ENCODE measurements around the gene INTS6L.
A peak's percentile ranks its signal among the peaks of the same experiment; 100 is the strongest.

The INTS6L gene

GRCh38 chrX:135543924-135544323, 23.5 kb downstream of the INTS6L start:
- Histone ChIP-seq H3K4me3 (ENCODE audit: insufficient read depth, low read depth, low read length, poor library complexity, severe bottlenecking) (no peak overlapping the region), H3K4me1 (ENCODE audit: control insufficient read depth, insufficient read depth, low read length, poor library complexity, severe bottlenecking) (peaks cover 4% of the 10 kb centered on the region), H3K36me3 (ENCODE audit: control insufficient read depth, insufficient read depth, low read length) (no peaks in the 10 kb centered on the region), H3K27me3 (replicated peaks; ENCODE audit: control insufficient read depth, insufficient read depth, low read length, poor library complexity, severe bottlenecking) (no peaks in the 10 kb centered on the region), H3K9me3 (ENCODE audit: control insufficient read depth, low read length) (no peaks in the 10 kb centered on the region), H3K27ac (ENCODE audit: insufficient read depth, low read length, poor library complexity, severe bottlenecking) (no peak overlapping the region)
- peak in 1 of 3 donors; percentile 1 for DNase-seq

GRCh38 chrX:135544338-135544948, 24.0 kb downstream of the INTS6L start:
- DNase-seq, result no peak

GRCh38 chrX:135547767-135548166, 27.3 kb downstream of the INTS6L start:
- DNase-seq, result no peak
- Histone ChIP-seq H3K9me3 (ENCODE audit: control insufficient read depth, low read length) (no peaks in the 10 kb centered on the region), H3K27me3 (replicated peaks; ENCODE audit: control insufficient read depth, insufficient read depth, low read length, poor library complexity, severe bottlenecking) (no peaks in the 10 kb centered on the region), H3K36me3 (ENCODE audit: control insufficient read depth, insufficient read depth, low read length) (no peaks in the 10 kb centered on the region), H3K27ac (ENCODE audit: insufficient read depth, low read length, poor library complexity, severe bottlenecking) (no peak overlapping the region), H3K4me3 (ENCODE audit: insufficient read depth, low read depth, low read length, poor library complexity, severe bottlenecking) (no peak overlapping the region), H3K4me1 (ENCODE audit: control insufficient read depth, insufficient read depth, low read length, poor library complexity, severe bottlenecking) (peaks cover 4% of the 10 kb centered on the region)

More at GRCh38 chrX:135544338-135544948, 24.0 kb downstream of the INTS6L start:
- H3K9me3 ChIP-seq (ENCODE audit: control insufficient read depth, low read length), result no peaks in the 10 kb centered on the region
- no peak overlapping the region for H3K4me3 ChIP-seq (ENCODE audit: insufficient read depth, low read depth, low read length, poor library complexity, severe bottlenecking)
- no peaks in the 10 kb centered on the region for H3K36me3 ChIP-seq (ENCODE audit: control insufficient read depth, insufficient read depth, low read length)
- no peaks in the 10 kb centered on the region for H3K27me3 ChIP-seq (replicated peaks; ENCODE audit: control insufficient read depth, insufficient read depth, low read length, poor library complexity, severe bottlenecking)
- peaks cover 4% of the 10 kb centered on the region for H3K4me1 ChIP-seq (ENCODE audit: control insufficient read depth, insufficient read depth, low read length, poor library complexity, severe bottlenecking)
- no peak overlapping the region for H3K27ac ChIP-seq (ENCODE audit: insufficient read depth, low read length, poor library complexity, severe bottlenecking)

DNA sequence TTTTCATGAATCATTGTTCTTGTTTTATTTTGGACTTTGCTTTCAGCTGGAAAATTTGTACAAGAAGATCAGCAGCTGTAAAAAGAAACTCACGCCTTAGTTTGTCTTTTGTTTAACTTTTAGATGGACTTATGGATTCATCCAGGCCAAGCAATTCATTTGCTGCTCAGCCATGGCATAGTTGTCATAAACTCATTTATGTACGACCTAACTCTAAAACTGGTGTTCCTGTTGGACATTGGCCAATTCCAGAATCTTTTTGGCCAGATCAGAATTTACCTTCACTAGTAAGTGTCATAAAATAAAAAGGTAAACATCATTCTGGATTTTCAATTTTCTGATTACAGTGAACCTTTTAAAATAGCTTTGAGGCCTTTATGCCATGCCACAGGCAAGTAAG, 29.1 kb downstream of the INTS6L start:
- H3K36me3 ChIP-seq (ENCODE audit: control insufficient read depth, insufficient read depth, low read length), result peaks cover 4% of the 10 kb centered on the region
- H3K4me3 ChIP-seq (ENCODE audit: insufficient read depth, low read depth, low read length, poor library complexity, severe bottlenecking), result no peak overlapping the region
- H3K4me1 ChIP-seq (ENCODE audit: control insufficient read depth, insufficient read depth, low read length, poor library complexity, severe bottlenecking), result no peaks in the 10 kb centered on the region
- no peak overlapping the region for H3K27ac ChIP-seq (ENCODE audit: insufficient read depth, low read length, poor library complexity, severe bottlenecking)
- DNase-seq, result no peak
- H3K9me3 ChIP-seq (ENCODE audit: control insufficient read depth, low read length), result no peaks in the 10 kb centered on the region
- no peaks in the 10 kb centered on the region for H3K27me3 ChIP-seq (replicated peaks; ENCODE audit: control insufficient read depth, insufficient read depth, low read length, poor library complexity, severe bottlenecking)

DNA sequence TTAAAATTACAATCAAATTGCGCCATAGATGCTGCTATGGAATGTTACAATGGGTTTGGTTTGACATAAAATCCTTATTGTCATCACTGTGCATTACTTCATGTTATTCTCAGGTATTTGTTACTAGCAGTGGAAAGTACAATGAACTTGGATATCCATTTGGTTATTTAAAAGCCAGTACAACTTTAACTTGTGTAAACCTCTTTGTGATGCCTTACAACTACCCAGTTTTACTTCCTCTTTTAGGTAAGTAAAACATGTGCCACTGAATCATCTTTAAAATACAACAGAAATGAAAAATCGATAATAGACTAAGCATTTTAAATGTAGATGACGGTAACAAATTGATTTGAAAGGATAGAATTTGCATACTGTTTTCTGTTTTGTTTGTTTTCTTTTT, 35.6 kb downstream of the INTS6L start:
- Histone ChIP-seq H3K36me3 (ENCODE audit: control insufficient read depth, insufficient read depth, low read length) (peaks cover 4% of the 10 kb centered on the region), H3K27me3 (replicated peaks; ENCODE audit: control insufficient read depth, insufficient read depth, low read length, poor library complexity, severe bottlenecking) (no peaks in the 10 kb centered on the region), H3K27ac (ENCODE audit: insufficient read depth, low read length, poor library complexity, severe bottlenecking) (no peak overlapping the region), H3K9me3 (ENCODE audit: control insufficient read depth, low read length) (no peaks in the 10 kb centered on the region), H3K4me3 (ENCODE audit: insufficient read depth, low read depth, low read length, poor library complexity, severe bottlenecking) (no peak overlapping the region), H3K4me1 (ENCODE audit: control insufficient read depth, insufficient read depth, low read length, poor library complexity, severe bottlenecking) (no peaks in the 10 kb centered on the region)
- DNase-seq, result no peak

GRCh38 chrX:135557344-135557743, 36.9 kb downstream of the INTS6L start:
- Histone ChIP-seq H3K4me1 (ENCODE audit: control insufficient read depth, insufficient read depth, low read length, poor library complexity, severe bottlenecking) (no peaks in the 10 kb centered on the region), H3K27me3 (replicated peaks; ENCODE audit: control insufficient read depth, insufficient read depth, low read length, poor library complexity, severe bottlenecking) (no peaks in the 10 kb centered on the region), H3K36me3 (ENCODE audit: control insufficient read depth, insufficient read depth, low read length) (peaks cover 4% of the 10 kb centered on the region), H3K27ac (ENCODE audit: insufficient read depth, low read length, poor library complexity, severe bottlenecking) (no peak overlapping the region), H3K4me3 (ENCODE audit: insufficient read depth, low read depth, low read length, poor library complexity, severe bottlenecking) (no peak overlapping the region), H3K9me3 (ENCODE audit: control insufficient read depth, low read length) (no peaks in the 10 kb centered on the region)
- no peak for DNase-seq

DNA sequence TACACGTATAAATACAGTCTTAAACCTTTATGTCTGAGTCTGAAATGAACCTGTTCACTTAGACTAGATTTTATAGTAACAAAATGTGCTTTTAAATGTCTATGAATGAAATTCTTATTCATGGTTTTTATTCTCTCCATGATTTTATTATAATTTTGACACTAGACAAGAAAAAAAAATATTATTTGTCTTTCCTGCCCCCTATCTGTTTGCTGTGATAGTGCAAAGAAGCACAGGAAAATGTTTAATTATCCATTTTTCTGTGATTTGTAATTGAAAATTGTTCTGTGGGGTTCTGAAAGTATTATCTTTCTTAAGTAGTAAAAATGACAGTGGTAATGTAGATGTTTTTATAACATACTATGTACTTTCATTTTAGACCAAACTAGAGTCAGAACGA, 52.0 kb downstream of the INTS6L start:
- peaks cover 10% of the 10 kb centered on the region for H3K36me3 ChIP-seq (ENCODE audit: control insufficient read depth, insufficient read depth, low read length)
- H3K27me3 ChIP-seq (replicated peaks; ENCODE audit: control insufficient read depth, insufficient read depth, low read length, poor library complexity, severe bottlenecking), result no peaks in the 10 kb centered on the region
- H3K9me3 ChIP-seq (ENCODE audit: control insufficient read depth, low read length), result no peaks in the 10 kb centered on the region
- no peak overlapping the region for H3K27ac ChIP-seq (ENCODE audit: insufficient read depth, low read length, poor library complexity, severe bottlenecking)
- no peaks in the 10 kb centered on the region for H3K4me1 ChIP-seq (ENCODE audit: control insufficient read depth, insufficient read depth, low read length, poor library complexity, severe bottlenecking)
- H3K4me3 ChIP-seq (ENCODE audit: insufficient read depth, low read depth, low read length, poor library complexity, severe bottlenecking), result no peak overlapping the region
- DNase-seq, result no peak

DNA sequence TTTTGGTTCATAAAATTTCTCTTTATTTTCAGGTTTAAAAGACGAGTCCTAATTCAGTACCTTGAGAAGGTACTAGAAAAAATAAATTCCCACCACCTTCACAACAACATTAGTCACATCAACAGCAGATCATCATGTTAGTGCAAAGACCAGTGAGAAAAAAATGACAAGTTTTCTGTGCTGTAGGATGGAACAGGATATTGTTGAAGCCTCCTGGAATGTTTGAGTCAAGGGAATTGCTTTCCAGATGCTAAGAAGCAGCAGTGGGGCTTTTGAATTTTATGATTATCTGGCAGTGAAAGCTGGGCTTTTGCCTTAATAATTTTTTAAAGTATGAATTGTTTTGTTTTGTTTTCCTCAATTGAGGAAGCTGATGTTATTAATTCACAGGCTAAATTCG, 61.0 kb downstream of the INTS6L start:
- Histone ChIP-seq H3K4me3 (ENCODE audit: insufficient read depth, low read depth, low read length, poor library complexity, severe bottlenecking) (no peak overlapping the region), H3K36me3 (ENCODE audit: control insufficient read depth, insufficient read depth, low read length) (peaks cover 7% of the 10 kb centered on the region), H3K9me3 (ENCODE audit: control insufficient read depth, low read length) (no peaks in the 10 kb centered on the region), H3K27me3 (replicated peaks; ENCODE audit: control insufficient read depth, insufficient read depth, low read length, poor library complexity, severe bottlenecking) (no peaks in the 10 kb centered on the region), H3K27ac (ENCODE audit: insufficient read depth, low read length, poor library complexity, severe bottlenecking) (no peak overlapping the region), H3K4me1 (ENCODE audit: control insufficient read depth, insufficient read depth, low read length, poor library complexity, severe bottlenecking) (no peaks in the 10 kb centered on the region)
- no peak for DNase-seq

DNA sequence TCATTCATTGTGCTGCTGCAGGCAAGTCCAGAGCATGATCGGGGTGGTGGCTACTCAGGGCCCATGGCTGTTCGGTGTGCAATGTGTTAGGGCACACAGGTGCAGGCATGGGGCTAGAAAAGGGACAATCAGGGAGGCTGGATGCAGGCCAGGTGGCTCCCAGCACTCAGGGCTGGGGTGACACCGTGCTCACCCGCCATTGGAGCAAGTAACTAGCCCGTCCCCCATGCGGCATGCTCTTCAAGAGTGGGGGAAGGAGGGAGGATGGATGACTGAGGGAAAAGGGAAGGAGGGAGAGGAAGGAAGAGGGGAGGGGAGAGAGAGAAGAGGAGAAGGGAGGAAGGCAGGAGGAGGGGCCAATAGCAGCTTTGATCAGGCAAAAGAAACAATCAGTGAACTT, 64.7 kb downstream of the INTS6L start:
- DNase-seq, result no peak
- no peak overlapping the region for H3K27ac ChIP-seq (ENCODE audit: insufficient read depth, low read length, poor library complexity, severe bottlenecking)
- no peak overlapping the region for H3K4me3 ChIP-seq (ENCODE audit: insufficient read depth, low read depth, low read length, poor library complexity, severe bottlenecking)
- H3K27me3 ChIP-seq (replicated peaks; ENCODE audit: control insufficient read depth, insufficient read depth, low read length, poor library complexity, severe bottlenecking), result no peaks in the 10 kb centered on the region
- no peaks in the 10 kb centered on the region for H3K4me1 ChIP-seq (ENCODE audit: control insufficient read depth, insufficient read depth, low read length, poor library complexity, severe bottlenecking)
- no peaks in the 10 kb centered on the region for H3K9me3 ChIP-seq (ENCODE audit: control insufficient read depth, low read length)
- no peaks in the 10 kb centered on the region for H3K36me3 ChIP-seq (ENCODE audit: control insufficient read depth, insufficient read depth, low read length)

DNA sequence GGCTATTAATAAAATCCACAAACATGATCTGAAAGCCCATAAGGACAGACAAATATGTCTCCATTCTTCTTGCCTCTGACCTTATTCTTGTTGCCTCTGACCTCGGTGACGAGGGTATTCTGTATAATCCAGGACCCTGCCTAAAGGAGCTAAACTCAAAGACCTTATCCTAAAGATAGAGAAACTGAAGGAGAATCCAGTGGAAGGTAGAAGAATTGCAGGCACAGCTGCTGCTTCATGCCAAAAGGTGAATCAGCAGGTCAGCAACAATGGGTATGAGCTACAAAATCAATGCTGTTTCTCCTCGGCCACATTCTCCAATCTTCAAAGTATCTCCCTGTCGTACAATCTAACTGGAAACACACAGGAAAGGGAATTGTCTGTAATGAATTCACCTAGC, 71.4 kb downstream of the INTS6L start:
- DNase-seq, result no peak
- Histone ChIP-seq H3K27ac (ENCODE audit: insufficient read depth, low read length, poor library complexity, severe bottlenecking) (no peak overlapping the region), H3K4me1 (ENCODE audit: control insufficient read depth, insufficient read depth, low read length, poor library complexity, severe bottlenecking) (no peaks in the 10 kb centered on the region), H3K9me3 (ENCODE audit: control insufficient read depth, low read length) (no peaks in the 10 kb centered on the region), H3K4me3 (ENCODE audit: insufficient read depth, low read depth, low read length, poor library complexity, severe bottlenecking) (no peak overlapping the region), H3K36me3 (ENCODE audit: control insufficient read depth, insufficient read depth, low read length) (no peaks in the 10 kb centered on the region), H3K27me3 (replicated peaks; ENCODE audit: control insufficient read depth, insufficient read depth, low read length, poor library complexity, severe bottlenecking) (no peaks in the 10 kb centered on the region)

All from effector memory CD4-positive, alpha-beta T cell (primary cell).